ENCODE data around the gene FASTKD3. TPM values are rescaled to one million over a fixed set of nuclear protein-coding genes. Genes with fewer than 3 reads are reported as not detected.

The FASTKD3 gene
- polyA plus RNA-seq, 1 donor from 2014 or later, result 27.8 TPM

GRCh38 chr5:7902666-7903625 is 34.1 kb upstream of the FASTKD3 start:
- Histone ChIP-seq H4K20me1 (ENCODE audit: insufficient read depth) (no peaks in the 10 kb centered on the region), H3K4me3 (ENCODE audit: low read length) (no peak overlapping the region), H2AFZ (ENCODE audit: low read depth, low read length) (no peak overlapping the region), H3K4me2 (ENCODE audit: low read length) (no peak overlapping the region), H3K27ac (ENCODE audit: low read length) (no peak overlapping the region), H3K9ac (ENCODE audit: low read length) (no peak overlapping the region), H3K9me2 (ENCODE audit: insufficient read depth, low read length) (no peaks in the 10 kb centered on the region), H3K27me3 (ENCODE audit: insufficient read depth, low read depth, low read length) (no peaks in the 10 kb centered on the region), H3K36me3 (ENCODE audit: insufficient read depth, low read length) (peaks cover 8% of the 10 kb centered on the region), H3K9me3 (ENCODE audit: low read length) (no peaks in the 10 kb centered on the region), H3F3A (ENCODE audit: insufficient read depth, low read length, poor library complexity, severe bottlenecking) (no peaks in the 10 kb centered on the region), H3K79me2 (replicated peaks; ENCODE audit: insufficient read depth, low read length) (no peaks in the 10 kb centered on the region)
- TF ChIP-seq POLR2AphosphoS5 (IDR thresholded peaks at IDR 0.05) (no peak), EP300 (conservative IDR thresholded peaks at IDR 0.05; ENCODE audit: poor library complexity, severe bottlenecking) (no peak)

GRCh38 chr5:7902201-7902600 is 33.4 kb upstream of the FASTKD3 start:
- no peak overlapping the region for H3K27ac ChIP-seq (ENCODE audit: low read length)
- no peaks in the 10 kb centered on the region for H3K79me2 ChIP-seq (replicated peaks; ENCODE audit: insufficient read depth, low read length)
- no peak overlapping the region for H3K9ac ChIP-seq (ENCODE audit: low read length)
- H3K4me3 ChIP-seq (ENCODE audit: low read length), result no peak overlapping the region
- no peaks in the 10 kb centered on the region for H3K9me3 ChIP-seq (ENCODE audit: low read length)
- H4K20me1 ChIP-seq (ENCODE audit: insufficient read depth), result no peaks in the 10 kb centered on the region
- no peak overlapping the region for H3K4me2 ChIP-seq (ENCODE audit: low read length)
- H3K27me3 ChIP-seq (ENCODE audit: insufficient read depth, low read depth, low read length), result no peaks in the 10 kb centered on the region
- H3F3A ChIP-seq (ENCODE audit: insufficient read depth, low read length, poor library complexity, severe bottlenecking), result no peaks in the 10 kb centered on the region
- no peak overlapping the region for H2AFZ ChIP-seq (ENCODE audit: low read depth, low read length)
- no peaks in the 10 kb centered on the region for H3K9me2 ChIP-seq (ENCODE audit: insufficient read depth, low read length)
- peaks cover 8% of the 10 kb centered on the region for H3K36me3 ChIP-seq (ENCODE audit: insufficient read depth, low read length)
- no peak for TF ChIP-seq SMC3 (conservative IDR thresholded peaks at IDR 0.05; ENCODE audit: poor library complexity)
- no peak for TF ChIP-seq MXI1 (conservative IDR thresholded peaks at IDR 0.05; ENCODE audit: poor library complexity, severe bottlenecking)
- TF ChIP-seq REST (IDR thresholded peaks at IDR 0.05; ENCODE audit: borderline replicate concordance), result no peak
- TF ChIP-seq EZH2 (IDR thresholded peaks at IDR 0.05; ENCODE audit: borderline replicate concordance, insufficient read depth, low read length, poor library complexity, severe bottlenecking), result no peak
- no peak for TF ChIP-seq RAD21 (conservative IDR thresholded peaks at IDR 0.05)
- no peak for TF ChIP-seq TAF1 (IDR thresholded peaks at IDR 0.05; ENCODE audit: low read depth)
- TF ChIP-seq EP300 (conservative IDR thresholded peaks at IDR 0.05; ENCODE audit: poor library complexity, severe bottlenecking), result no peak
- TF ChIP-seq POLR2AphosphoS5 (IDR thresholded peaks at IDR 0.05), result no peak
- no peak for TF ChIP-seq CTCF (IDR thresholded peaks at IDR 0.05; ENCODE audit: poor library complexity, severe bottlenecking)
